ENCODE results near the gene POLR3GL.

The POLR3GL gene

DNA sequence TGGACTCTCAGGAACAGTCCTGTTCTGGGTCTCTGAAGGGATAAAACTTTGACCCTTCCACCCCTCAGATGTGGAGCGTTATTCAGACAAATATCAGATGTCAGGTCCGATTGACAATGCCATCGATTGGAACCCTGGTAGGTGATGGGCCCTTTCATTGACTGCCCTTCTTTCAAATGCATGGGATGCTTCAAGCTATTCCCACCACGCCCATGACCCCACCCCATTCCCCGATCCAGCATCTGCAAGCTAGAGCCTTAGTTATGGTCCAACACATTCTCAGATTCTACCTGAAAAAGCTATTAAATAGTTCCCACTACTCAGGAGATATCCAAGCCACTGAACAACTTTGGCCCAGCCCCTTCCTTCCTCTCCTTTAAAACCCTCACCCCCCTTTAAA, 12.5 kb downstream of the POLR3GL start:
- no peak for DNase-seq (ENCODE audit: low spot score)

DNA sequence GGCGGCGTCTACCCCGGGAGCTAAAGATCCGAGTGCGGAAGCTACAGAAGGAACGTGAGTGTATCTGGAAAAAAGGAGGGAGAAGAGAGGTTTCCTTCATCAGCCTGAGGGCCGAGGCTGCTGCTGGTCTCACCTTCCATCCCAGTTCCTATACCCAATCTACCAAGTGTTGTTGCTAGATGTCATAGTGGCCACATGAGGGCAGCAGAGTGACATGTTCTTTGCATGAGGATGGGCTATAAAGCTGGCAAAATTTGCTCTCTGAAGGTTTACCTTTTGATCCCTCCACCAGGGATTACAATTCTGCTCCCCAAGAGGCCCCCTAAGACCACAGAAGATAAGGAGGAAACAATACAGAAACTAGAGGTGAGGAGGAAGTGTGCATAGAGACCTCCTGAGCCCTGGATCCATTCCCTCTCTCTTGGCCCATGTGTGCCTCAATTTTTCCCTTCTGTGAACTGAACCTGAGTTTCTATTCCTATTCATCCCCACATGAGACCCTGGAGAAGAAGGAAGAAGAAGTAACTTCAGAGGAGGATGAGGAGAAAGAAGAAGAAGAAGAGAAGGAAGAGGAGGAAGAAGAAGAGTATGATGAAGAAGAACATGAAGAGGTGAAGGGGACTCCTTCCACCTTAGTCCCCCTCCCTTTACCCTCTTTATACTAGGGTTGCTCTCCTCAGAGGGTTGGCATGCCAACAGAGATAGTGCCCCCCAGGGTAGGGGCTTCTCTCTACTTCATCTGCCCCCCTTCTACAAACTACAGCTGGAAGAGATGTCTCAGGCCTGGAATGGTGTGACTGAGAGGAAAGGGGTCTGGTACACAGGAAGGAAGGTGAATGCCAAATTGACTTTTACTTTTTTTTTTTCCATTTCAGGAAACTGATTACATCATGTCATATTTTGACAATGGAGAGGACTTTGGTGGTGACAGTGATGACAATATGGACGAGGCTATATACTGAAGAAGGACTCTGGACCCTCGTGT, 13.3 kb downstream of the POLR3GL start:
- peak; percentile 87 for DNase-seq (ENCODE audit: low spot score)

DNA sequence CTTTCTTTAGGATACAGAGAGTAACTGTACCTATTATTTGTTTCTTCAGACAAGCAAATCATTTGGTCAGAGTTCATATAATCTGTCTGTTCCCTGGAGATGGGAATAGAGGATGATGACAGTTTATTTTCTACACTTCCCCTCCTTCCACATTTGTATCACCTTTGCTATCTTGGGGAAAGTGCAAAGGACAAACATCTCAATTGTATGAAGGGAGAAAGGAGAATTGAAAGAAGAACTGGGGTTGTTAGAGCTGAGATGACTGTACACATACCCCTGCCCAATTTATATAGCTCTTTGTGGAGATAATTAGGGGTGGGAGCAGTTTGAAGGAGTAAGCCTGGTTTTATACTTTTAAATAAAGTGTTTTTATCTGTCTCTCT, 14.0 kb downstream of the POLR3GL start:
- DNase-seq (ENCODE audit: low spot score): no peak

DNA sequence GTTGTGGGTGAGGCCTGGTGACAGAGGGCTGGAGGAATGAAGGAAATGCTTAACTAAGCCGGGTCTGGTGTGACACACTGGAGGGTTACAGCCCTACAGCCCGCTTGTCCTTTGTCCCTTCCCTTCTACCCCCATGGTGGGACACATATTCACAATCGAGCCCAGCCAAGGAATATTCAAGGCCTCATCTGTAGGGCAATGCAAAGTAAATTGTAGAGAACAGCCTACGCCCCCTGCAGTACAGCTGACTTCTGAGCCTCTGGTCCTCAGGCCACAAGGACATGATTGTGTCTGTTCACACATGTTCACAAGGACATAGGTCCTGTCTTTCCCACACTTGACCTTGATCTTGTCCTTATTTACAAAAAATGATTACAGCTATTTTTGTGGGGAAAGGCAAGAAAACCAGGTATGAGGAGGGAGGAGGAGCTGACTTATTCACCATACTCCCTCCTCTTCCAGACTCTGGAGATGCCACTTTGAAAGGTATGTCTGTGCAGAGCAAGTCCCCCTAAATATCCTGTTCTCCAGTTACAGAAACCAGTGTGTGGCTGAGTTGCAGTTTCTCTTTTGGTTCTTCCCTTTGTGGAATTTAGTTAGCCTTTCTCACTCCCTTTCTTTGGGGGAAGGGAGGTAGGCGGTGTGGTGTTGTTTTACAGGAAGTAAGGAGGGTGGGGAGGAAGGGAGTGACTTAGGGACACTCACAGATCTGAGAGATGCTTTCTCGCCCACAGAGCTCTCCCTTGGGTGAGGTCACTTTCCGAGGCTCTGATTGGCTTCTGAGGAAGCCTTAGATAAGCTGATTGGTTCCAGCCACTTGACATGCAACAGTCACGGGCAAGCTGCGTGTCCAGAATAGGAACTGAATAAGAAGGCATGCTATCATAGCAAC, 14.6 kb downstream of the POLR3GL start:
- peak; percentile 93 for DNase-seq (ENCODE audit: low spot score)

DNA sequence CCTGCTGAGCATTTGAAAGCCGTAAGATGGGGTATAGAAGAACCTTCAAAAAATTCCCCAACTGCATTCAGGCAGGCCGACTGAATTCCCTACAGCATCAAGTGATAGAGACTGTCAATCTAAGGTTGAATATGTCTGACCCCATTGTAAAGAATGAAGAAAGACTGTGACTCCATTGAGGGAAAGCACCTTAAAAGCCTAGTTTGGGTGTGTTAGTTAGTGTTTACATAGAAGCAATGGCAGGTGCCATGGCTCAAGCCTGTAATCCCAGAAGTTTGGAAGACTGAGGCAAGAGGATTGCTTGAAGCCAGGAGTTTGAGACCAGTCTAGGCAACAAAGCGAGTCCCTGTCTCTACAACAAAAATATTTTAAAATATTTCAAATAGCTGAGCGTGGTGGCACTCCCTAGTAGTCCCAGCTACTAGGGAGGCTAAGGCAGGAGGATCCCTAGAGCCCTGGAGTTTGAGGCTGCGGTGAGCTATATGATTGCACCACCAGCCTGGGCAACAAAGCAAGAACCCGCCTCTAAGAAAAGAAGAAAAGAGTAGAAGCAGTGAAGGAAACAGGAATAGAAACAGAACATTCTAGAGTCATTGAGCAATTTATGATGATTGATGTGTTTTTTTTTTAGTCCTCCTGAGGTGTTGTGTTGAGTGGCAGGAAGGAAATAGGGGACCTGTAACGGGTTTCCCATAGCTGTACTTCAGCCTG, 15.4 kb downstream of the POLR3GL start:
- DNase-seq (ENCODE audit: low spot score): peak; percentile 55

DNA sequence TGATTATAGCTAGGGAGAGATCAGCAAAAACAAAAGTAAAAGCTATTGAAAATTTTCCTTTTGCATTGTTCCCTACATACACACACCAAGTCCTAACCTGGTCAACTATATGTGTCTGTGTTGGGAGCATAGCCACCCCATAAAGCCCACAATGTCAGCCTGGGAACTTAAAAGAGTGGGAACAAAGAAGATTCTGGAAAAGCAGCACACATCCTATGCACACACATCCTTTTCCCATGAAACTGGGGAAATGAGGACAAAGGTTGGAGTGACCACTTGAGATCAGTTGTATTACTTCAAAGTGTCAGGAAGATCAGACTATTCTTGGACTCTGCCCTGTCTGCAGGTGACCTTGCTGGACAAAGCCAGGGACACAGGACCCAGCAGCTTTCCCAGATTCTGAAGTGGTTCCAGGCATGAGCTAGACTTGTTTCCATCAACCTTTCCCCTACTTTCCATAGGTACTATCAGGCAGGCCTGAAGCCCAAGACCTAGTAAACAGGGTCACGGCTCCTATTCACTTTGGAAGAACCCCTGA, 16.0 kb downstream of the POLR3GL start:
- no peak for DNase-seq (ENCODE audit: low spot score)

DNA sequence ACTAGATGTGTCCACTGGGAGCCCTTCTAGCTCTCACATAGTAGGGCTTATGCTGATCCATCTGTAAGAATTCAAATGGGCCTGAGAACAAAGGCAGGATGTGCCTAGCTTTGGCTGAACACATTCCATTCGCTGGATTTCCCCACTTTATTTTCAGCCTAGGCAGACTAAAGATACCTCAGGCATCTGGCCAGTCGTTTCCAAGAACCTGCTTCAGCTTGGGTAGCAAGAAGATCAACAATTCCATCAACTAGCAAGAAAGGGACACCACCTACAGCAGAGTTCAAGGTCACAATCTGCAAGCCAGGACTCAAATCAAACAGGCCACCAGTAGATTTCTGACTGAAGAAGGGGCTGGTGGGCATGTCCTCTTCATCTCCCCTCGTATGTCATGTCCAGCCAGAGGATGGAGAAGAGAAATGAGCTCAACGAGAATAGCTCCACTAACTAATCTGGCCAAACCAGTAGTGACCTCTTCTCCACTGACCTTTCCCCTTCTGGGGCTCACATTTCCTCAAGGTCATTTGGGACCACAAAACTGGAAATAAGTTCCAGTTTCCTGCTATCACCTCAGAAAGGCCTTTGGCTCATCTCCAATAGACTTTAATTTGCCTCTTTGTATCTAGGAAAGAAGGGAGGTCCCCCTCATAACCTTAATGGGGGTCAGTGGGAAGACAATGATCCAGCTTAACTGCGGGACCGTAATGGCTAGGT, 17.7 kb downstream of the POLR3GL start:
- no peak for DNase-seq (ENCODE audit: low spot score)

DNA sequence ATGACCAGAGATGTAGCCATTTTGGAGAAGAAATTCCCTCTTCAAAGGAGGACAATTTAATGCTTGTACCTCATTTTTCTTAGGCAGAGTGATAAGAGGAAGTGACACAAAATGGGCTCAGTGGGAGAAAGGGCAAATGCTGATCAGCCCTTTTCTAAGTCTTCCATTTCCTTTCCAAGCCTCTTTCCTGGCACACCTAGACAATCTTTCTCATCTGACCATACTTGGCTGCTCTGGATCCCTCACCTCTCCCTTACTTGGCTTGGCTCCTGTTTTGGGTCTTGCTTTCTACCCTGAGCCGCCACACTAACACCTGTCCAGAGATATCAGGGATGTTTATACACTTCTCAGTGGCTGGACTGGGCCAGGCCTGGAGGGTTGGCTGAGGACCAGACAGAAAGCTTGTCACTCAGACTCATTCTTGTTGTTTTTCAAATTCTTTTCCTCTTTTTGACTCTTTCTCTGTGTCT, 18.8 kb downstream of the POLR3GL start:
- DNase-seq (ENCODE audit: low spot score): no peak

DNA sequence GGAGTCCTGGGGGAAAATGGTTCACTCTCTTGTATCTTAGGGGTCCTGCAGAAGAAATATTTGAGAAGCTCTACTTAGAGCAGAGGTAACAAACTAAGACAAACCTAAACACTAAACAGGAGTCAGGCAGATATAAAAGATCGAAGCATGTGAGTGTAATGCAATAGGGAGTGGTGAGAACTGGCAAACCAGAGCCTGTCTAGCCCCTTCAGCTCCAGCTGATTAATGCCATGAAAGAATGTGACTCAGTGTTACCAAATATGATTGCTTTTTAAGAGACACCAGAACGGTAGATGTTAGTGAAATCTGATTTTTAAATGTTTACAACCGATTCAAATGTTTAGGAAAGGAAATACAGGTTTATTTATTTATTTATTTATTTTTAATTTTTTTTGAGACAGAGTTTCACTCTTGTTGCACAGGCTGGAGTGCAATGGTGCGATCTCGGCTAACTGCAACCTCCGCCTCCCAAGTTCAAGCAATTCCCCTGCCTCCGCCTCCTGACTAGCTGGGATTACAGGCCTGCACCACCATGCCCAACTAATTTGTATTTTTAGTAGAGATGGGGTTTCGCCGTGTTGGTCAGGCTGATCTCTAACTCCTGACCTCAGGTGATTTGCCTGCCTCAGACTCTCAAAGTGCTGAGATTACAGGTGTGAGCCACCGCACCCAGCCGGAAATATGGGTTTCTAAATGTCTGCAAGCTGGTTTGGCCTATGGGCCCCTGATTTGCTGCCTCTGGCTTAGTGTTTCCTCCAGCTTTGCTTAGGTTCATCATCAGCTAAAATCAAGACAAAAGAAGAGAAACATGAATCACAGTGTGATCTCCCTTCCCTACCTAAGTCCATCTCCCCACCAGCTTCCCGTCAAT, 19.7 kb downstream of the POLR3GL start:
- DNase-seq (ENCODE audit: low spot score): peak; percentile 66

DNA sequence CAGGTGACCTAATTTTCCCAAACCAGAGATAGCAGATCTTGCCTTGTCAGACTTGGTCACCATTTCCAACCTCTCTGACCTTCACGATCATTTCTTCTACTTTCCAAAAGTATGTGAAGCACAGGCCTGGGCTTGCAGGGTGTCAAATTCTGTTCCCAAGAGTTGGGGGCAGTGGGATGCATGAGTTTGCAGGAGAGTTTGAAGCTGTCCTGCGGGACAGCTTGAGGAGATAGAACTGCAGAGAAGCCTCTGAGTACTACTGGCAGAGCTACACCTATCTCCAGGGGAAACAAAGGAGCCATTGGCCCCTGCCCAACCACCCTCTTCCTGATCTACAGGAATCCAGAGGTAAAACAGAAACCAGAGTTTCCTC, 20.6 kb downstream of the POLR3GL start:
- DNase-seq (ENCODE audit: low spot score): no peak

DNA sequence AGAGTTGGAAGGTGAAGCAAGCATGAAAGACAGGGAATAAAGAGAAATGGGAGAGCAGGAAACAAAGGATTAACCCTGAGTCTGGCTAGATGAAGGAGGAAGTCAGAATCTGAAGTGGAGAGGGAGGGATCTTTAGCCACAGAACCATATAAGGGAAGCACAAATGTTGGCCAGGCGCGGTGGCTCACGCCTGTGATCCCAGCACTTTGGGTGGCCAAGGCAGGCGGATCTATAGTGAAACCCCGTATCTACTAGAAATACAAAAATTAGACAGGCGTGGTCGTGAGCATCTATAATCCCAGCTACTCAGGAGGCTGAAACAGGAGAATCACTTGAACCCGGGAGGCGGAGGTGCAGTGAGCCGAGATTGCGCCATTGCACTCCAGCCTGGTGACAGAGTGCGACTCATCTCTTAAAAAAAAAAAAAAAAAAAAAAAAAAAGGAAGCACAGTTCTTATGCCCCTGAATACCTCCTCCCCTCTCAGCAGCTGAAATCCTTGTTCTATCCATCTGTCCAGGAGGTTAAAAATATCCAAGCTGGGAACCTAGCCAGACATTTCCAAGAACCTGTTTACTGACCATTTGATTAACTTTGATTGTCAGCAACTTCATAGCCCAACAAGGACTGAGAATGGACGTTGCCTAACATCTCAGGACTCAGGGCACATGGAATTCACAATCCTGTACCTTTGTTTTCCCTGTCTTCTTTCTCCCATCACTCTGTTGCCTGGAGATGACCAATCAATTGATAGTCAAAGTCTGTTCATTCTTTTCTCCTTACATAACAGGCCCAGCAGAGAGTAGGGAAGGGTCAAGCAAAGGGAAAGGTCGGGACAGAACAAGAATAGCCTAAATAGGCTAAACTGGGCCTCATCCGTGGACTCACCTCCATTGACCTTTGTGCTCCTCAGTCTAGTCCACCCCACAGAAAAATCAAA, 21.3 kb downstream of the POLR3GL start:
- no peak for DNase-seq (ENCODE audit: low spot score)

DNA sequence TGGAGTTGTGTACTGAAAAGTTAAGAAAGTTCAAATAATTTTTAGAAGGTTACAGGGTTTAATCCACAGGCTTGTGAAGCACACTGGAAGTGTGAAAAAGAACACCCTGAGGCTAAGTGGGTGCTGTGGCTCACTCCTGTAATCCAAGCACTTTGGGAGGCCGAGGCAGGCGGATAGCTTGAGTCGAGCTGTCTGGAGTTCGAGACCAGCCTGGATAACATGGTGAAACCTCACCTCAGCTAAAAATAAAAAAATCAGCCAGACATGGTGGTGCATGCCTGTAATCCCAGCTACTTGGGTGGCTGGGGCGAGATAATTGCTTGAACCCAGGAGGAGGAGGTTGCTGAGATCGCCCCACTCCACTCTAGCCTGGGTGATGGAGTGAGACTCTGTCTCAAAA, 22.1 kb downstream of the POLR3GL start:
- DNase-seq (ENCODE audit: low spot score): no peak

DNA sequence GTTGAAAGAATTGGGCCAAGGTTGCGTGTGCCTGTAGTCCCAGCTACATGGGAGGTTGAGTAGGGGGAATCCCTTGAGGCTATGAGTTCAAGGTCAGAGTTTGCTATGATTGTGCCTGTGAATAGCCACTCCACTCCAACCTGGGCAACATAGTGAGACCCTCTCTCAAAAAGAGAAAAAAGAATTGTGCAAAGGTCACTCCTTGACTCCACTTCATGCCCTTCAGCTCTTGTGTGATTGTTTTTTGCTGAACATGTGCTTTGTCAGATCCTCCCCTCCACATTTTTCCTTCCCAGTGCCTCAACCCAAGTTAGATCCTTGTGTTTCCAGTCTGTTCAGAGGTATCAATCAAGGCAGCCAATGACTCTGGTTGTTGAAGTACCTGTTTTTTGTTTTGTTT, 23.4 kb downstream of the POLR3GL start:
- DNase-seq (ENCODE audit: low spot score): no peak

DNA sequence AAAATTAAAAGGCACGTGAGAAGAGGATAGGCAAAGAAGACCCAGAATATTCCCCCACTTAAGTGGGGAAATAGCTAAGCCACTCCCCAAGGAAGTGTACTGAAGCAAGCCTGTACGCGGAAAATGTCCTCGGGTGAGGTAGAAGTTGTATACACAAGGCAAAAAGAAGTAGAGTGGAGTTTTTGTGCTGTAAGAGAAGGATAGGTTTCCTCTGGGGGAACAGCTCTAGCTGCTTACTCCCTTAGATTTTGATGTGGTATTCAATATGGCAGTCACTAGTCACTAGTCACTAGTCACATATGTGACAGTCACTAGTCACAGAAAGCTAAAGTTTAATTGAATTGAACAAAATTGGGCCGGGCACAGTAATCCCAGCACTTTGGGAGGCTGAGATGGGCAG, 24.3 kb downstream of the POLR3GL start:
- peak; percentile 38 for DNase-seq (ENCODE audit: low spot score)

DNA sequence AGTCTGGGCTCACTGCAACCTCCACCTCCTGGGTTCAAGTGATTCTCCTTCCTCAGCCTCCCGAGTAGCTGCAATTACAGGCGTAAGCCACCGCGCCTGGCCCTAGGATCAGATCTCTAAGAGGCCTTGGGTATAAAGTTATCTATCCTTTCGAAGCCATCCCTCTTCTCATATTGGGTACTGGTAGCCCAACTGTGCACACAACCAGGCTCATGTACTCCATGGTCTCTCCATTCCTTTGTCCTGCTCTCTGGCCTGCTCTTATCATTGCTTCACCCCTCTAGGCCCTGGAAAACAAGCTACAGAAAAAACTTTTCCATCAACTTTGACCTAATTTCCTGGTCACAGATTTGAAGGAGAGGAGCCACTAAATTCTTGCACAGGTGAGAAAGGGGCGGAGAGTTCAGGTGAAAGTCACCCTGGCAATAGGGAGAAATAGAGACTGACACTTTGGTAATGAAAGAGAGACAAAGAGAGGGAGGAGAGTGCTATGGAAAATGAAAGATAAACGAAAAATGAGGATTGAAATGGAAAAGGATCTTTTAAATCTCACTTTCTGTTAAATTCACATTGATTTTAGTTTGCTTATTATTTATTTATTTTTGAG, 25.9 kb downstream of the POLR3GL start:
- no peak for DNase-seq (ENCODE audit: low spot score)

DNA sequence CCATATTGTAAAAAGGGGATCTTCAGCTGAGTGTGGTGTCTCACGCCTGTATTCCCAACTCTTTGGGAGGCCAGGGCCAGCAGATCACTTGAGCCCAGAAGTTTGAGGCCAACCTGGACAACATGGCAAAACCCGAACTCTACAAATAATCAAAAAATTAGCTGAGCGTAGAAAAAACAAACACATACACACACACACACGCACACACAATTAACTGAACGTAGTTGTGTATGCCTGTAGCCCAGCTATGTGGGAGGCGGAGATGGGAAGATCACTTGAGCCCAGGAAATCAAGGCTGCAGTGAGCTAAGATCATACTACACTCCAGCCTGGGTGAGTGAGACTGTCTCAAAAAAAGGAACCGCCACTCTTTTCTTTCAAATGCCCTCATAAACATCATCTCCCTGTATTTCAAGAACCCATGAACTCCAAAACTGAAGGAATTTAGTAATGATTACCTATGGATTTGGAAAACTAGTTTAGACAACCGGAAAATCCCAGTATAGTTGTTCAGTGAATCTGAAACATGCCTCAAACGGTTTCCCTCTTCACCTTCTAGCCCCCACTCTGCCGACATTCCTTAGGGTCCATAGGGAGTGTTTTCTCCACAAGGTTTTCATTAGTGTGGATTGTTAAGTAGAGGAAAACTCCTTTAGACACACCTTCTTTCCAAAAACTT, 27.4 kb downstream of the POLR3GL start:
- no peak for DNase-seq (ENCODE audit: low spot score)

DNA sequence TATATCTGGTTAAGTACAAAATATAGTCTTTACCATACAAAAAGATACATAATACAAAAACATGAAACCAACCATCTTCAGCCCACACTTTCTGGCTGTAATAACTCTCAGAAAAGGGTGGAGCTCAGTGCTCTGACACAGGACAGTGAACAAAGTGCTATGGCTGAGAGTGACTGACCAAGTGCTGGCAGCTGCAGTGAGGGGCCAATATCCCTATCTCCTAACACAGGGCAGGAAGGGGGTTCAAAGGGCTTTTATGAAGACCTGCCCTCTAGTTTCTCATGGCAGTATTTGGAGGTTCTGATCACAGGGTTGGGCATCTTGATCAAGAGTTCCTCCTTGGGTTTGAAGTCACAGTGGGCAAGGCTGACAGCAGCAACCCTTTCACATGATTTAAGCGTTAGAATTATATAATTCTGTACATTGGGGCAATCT, 28.0 kb downstream of the POLR3GL start:
- no peak for DNase-seq (ENCODE audit: low spot score)

Measured in CD4-positive, alpha-beta T cell treated with Interleukin-2 at 100 ng/mL for 4 hours (primary cell).